CD8-positive, alpha-beta memory T cell (primary cell): ENCODE results near the gene PIK3AP1. TPM values are rescaled to one million over a fixed set of nuclear protein-coding genes. Genes with fewer than 3 reads are reported as not detected.
"Not testable (repeated sequence)": the region's sequence is repeated elsewhere in the genome, so short reads cannot be mapped to it uniquely, and the experiment has no call there.

Experiments used
- CTCF ChIA-PET: fragments of 350-600 bp; sonication (Branson Sonifier 250); formaldehyde crosslinking; loops from one replicate; lab custom pipeline; 2021; ENCODE audit warnings: antibody characterized with exemption; lab: Charles Lee
- POLR2A ChIA-PET: fragments of 350-600 bp; sonication (Branson Sonifier 250); formaldehyde crosslinking; loops from one replicate; lab custom pipeline; 2021; ENCODE audit warnings: antibody characterized with exemption; lab: Charles Lee
- DNase-seq, 5 donors: peaks; one replicate each; pipeline versions ENCODE4 v3.0.0 to v3.0.0-alpha.2; 2020 to 2022; ENCODE audit warnings: mixed read lengths in 1 of 5
- H3K27ac ChIP-seq: one replicate; pipeline ENCODE4 v1.7.0; 2013; ENCODE audit warnings: low read depth, mild to moderate bottlenecking, low read length, moderate library complexity
- H3K27me3 ChIP-seq: 2 replicates; pipeline ENCODE4 v1.7.0; 2013; ENCODE audit warnings: low read length, mild to moderate bottlenecking; ENCODE audit not compliant: insufficient read depth, poor library complexity, severe bottlenecking
- H3K36me3 ChIP-seq: 2 replicates; pipeline ENCODE4 v1.7.0; 2013; ENCODE audit warnings: mild to moderate bottlenecking, low read length, moderate library complexity; ENCODE audit not compliant: insufficient read depth
- H3K4me1 ChIP-seq: 2 replicates; pipeline ENCODE4 v1.7.0; 2013; ENCODE audit warnings: mild to moderate bottlenecking, low read length, moderate library complexity; ENCODE audit not compliant: insufficient read depth
- H3K4me3 ChIP-seq: 2 replicates; pipeline ENCODE4 v1.7.0; 2013; ENCODE audit warnings: mild to moderate bottlenecking, low read length
- H3K9me3 ChIP-seq: 2 replicates; pipeline ENCODE4 v1.7.0; 2013; ENCODE audit warnings: mild to moderate bottlenecking, low read length
- H3K27ac Mint-ChIP-seq, 8 donors: one replicate each; pipeline ENCODE4 v1.8.0; 2020 to 2021; ENCODE audit warnings: mixed read lengths in 8 of 8, mild to moderate bottlenecking in 6 of 8, inconsistent platforms in 3 of 8, moderate library complexity in 3 of 8
- H3K27me3 Mint-ChIP-seq, 2 donors: one replicate each; pipeline ENCODE4 v1.8.0; 2020 to 2021; ENCODE audit warnings: mixed read lengths in 2 of 2, mild to moderate bottlenecking in 1 of 2, moderate library complexity in 1 of 2
- H3K36me3 Mint-ChIP-seq, 3 donors: one replicate each; pipeline ENCODE4 v1.8.0; 2020 to 2021; ENCODE audit warnings: mixed read lengths in 3 of 3, inconsistent platforms in 1 of 3, mild to moderate bottlenecking in 1 of 3
- H3K4me1 Mint-ChIP-seq, 3 donors: one replicate each; pipeline ENCODE4 v1.8.0; 2020 to 2021; ENCODE audit warnings: mixed read lengths in 3 of 3, inconsistent platforms in 1 of 3, mild to moderate bottlenecking in 1 of 3
- H3K4me3 Mint-ChIP-seq, 7 donors: one replicate each; pipeline ENCODE4 v1.8.0; 2020 to 2021; ENCODE audit warnings: mixed read lengths in 7 of 7, mild to moderate bottlenecking in 6 of 7, moderate library complexity in 4 of 7, inconsistent platforms in 2 of 7
- H3K9me3 Mint-ChIP-seq, 5 donors: one replicate each; pipeline ENCODE4 v1.8.0; 2020 to 2022; ENCODE audit warnings: mixed read lengths in 5 of 5, mild to moderate bottlenecking in 3 of 5, moderate library complexity in 2 of 5, inconsistent platforms in 1 of 5
- polyA plus RNA-seq: library from polyadenylated mRNA; unstranded; fragments of 300-500 nt; fragmentation: Illumina TruSeq; gene quantifications from one replicate; pipeline ENCODE4 v1.2.3, GENCODE V29; 2021
- total RNA-seq, 2 experiments: library from RNA; stranded (reverse); gene quantifications; one replicate each; pipeline ENCODE4 v1.2.3, GENCODE V29; 2021

PIK3AP1 gene
- total and polyA plus RNA-seq, 3 experiments from 2014 or later, result 5.7 to 37.0 (median 6.7) TPM

DNA sequence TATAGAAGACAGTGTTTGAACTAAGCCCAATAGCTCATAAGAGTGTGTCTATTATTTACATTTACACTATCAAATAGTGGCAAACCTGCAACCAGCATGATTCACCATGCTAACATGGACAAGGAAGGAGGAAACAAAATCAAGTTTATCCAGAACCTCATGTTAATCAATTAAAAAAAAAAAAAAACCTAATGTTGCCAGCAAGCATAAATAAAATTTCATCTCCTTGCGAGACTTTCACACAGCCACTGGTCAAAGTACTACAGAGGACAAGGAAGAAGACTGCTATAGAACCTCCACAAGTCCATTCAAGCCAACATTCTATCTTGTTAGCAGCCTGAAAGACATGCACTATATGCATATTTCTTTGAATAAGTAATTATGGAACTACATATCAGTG is 143.2 kb downstream of the PIK3AP1 start:
- Histone ChIP-seq H3K4me3 (no peak overlapping the region), H3K4me1 (peaks cover 40% of the 10 kb centered on the region), H3K36me3 (peaks cover 4% of the 10 kb centered on the region), H3K27ac (no peak overlapping the region), H3K9me3 (no peaks in the 10 kb centered on the region), H3K27me3 (no peaks in the 10 kb centered on the region)
- Mint-ChIP-seq H3K27me3 (no peaks in the 10 kb centered on the region), H3K9me3 (no peaks in the 10 kb centered on the region), H3K4me1 (peaks cover 69 to 92% (median 91%) of the 10 kb centered on the region in 3 donors), H3K4me3 (peak overlapping the region in 1 of 7 donors; percentile 9), H3K36me3 (peaks cover 10 to 54% (median 18%) of the 10 kb centered on the region in 3 donors), H3K27ac (peak overlapping the region in 4 of 8 donors; percentile 6 to 54 (median 12))
- ChIA-PET POLR2A (no interaction called here), CTCF (no interaction called here)
- DNase-seq, result no peak

DNA sequence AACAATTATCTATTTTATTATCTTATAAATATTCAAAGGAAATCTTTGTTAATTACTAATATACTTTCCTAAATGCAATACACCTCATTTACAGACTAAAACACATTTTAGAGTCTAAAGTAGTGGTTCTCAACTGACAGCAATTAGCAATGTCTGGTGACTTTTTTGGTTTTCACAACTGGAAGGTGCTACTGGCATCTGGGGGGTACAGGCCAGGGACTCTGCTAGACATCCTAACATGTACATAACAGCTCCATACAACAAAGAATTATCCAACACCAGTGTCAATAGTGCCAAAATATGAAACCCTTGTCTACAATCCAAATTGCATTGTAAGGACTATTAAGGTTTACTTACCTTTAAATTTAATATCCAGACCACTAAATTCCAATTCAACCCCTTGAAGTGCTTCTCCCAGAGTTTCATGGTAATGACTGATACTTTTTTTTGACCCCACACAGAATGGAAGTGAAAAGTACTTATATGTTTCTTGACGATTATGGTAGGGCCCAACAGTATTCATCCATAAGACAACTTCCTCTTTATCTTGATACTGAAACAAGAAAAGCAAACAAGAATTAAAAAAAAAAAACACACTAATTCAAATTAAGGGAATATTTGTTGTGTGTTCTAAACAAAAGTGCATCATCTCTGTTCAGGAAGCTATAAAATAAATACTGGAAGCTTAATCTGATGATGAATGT is 143.9 kb downstream of the PIK3AP1 start:
- Histone ChIP-seq H3K27ac (no peak overlapping the region), H3K4me3 (no peak overlapping the region), H3K9me3 (no peaks in the 10 kb centered on the region), H3K36me3 (peaks cover 4% of the 10 kb centered on the region), H3K4me1 (peaks cover 33% of the 10 kb centered on the region), H3K27me3 (no peaks in the 10 kb centered on the region)
- Mint-ChIP-seq H3K4me1 (peaks cover 69 to 92% (median 91%) of the 10 kb centered on the region in 3 donors), H3K27me3 (no peaks in the 10 kb centered on the region), H3K27ac (peak overlapping the region in 2 of 8 donors; percentile 8 to 16), H3K9me3 (no peaks in the 10 kb centered on the region), H3K4me3 (peak overlapping the region in 3 of 7 donors; percentile 2 to 9 (median 9)), H3K36me3 (peaks cover 10 to 60% (median 23%) of the 10 kb centered on the region in 3 donors)
- POLR2A ChIA-PET, result no interaction called here
- CTCF ChIA-PET, result no interaction called here
- no peak for DNase-seq

- POLR2A ChIA-PET, H3K36me3 ChIP-seq, CTCF ChIA-PET, H3K4me3 Mint-ChIP-seq, H3K4me3 ChIP-seq, H3K27me3 Mint-ChIP-seq, H3K27ac ChIP-seq, H3K9me3 ChIP-seq, H3K27me3 ChIP-seq, H3K9me3 Mint-ChIP-seq, DNase-seq: not testable (repeated sequence)
- Mint-ChIP-seq H3K36me3 (peaks cover 10 to 61% (median 21%) of the 10 kb centered on the region in 3 donors), H3K27ac (peak overlapping the region in 1 of 8 donors; percentile 61), H3K4me1 (peaks cover 69 to 91% (median 90%) of the 10 kb centered on the region in 3 donors)
- peaks cover 18% of the 10 kb centered on the region for H3K4me1 ChIP-seq
Observed at GRCh38 chr10:96574564-96574963, 145.8 kb downstream of the PIK3AP1 start.

DNA sequence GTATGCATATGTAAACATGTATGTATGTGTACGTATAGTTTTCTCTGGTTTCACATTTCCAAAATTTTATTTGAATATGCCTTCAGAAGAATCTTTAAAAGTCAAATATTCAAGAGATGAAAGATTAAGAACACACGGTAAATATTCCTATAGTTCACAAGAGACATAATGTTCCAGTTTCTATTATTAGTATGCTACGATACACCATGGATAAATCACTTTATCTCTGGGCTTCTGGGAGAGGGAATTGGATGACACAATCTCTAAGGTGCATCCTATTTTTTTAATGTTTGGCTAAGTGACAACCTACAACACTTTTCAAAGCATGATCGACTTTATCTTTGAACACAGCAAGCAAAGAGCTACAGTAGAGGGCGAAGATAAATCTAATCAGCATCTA is 147.3 kb downstream of the PIK3AP1 start:
- Histone ChIP-seq H3K4me1 (peaks cover 16% of the 10 kb centered on the region), H3K27me3 (no peaks in the 10 kb centered on the region), H3K9me3 (no peaks in the 10 kb centered on the region), H3K36me3 (peaks cover 4% of the 10 kb centered on the region), H3K4me3 (no peak overlapping the region), H3K27ac (no peak overlapping the region)
- no peaks in the 10 kb centered on the region for H3K27me3 Mint-ChIP-seq
- H3K27ac Mint-ChIP-seq, result no peak overlapping the region
- POLR2A ChIA-PET, result no interaction called here
- H3K4me1 Mint-ChIP-seq, result peaks cover 70 to 91% (median 90%) of the 10 kb centered on the region in 3 donors
- no peaks in the 10 kb centered on the region for H3K9me3 Mint-ChIP-seq
- CTCF ChIA-PET, result interaction anchor here (1.3 kb wide), 1 partner anchor 11 kb away, joined by 3 read pairs; no protein-coding TSS in a partner anchor
- H3K36me3 Mint-ChIP-seq, result peaks cover 10 to 70% (median 23%) of the 10 kb centered on the region in 3 donors
- H3K4me3 Mint-ChIP-seq, result no peak overlapping the region
- no peak for DNase-seq

DNA sequence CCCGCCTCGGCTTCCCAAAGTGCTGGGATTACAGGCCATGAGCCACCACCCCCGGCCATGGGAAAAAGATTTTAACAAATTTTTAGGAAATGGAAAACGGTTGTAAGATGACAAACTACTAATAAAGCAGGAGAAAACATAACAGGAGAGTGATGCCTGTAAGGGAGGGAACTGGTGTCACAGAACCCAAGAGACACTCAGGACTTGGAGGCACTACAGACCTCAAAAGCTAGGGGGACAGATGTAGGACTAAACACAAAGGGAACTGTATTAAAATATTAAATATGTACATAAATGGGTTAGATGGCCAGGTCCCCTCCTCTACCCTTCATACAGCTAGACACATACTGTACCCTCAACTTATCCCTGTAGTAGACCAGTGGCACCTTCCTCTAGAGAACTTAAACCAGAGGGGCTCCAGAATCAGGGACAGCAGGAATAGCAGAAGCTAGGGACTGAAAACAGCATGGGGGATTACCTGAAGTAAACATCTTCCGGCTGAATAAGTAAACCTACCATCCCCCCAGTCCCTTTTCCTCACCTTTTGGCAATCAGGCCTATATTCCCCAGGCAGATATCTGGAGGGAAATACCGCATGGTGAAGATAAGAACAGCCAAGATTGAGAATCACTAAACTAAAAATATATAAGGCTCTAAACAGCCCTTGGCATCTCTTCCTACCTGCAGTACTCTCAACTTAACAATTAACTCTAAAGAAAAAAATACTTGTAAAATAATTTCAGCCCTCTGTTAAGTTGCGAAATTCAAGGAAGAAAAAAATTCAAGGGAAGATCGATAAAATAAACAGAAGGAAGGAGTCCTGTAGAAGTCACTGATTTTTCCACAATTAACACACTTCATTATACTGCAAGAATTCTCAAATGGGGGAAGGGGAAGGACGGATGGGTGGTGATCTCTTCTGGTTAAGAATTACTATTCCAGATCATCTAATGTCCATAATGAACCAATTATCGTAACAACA is 149.0 kb downstream of the PIK3AP1 start:
- no peak overlapping the region for H3K4me3 ChIP-seq
- POLR2A ChIA-PET, result no interaction called here
- H3K36me3 Mint-ChIP-seq, result peaks cover 10 to 78% (median 20%) of the 10 kb centered on the region in 3 donors
- H3K36me3 ChIP-seq, result peaks cover 4% of the 10 kb centered on the region
- peaks cover 7% of the 10 kb centered on the region for H3K4me1 ChIP-seq
- peaks cover 69 to 91% (median 88%) of the 10 kb centered on the region in 3 donors for H3K4me1 Mint-ChIP-seq
- no peaks in the 10 kb centered on the region for H3K27me3 Mint-ChIP-seq
- no peak overlapping the region for H3K4me3 Mint-ChIP-seq
- CTCF ChIA-PET, result interaction anchor here (1.3 kb wide), 1 partner anchor 9 kb away, joined by 3 read pairs; no protein-coding TSS in a partner anchor
- H3K9me3 ChIP-seq, result no peaks in the 10 kb centered on the region
- DNase-seq, result no peak
- no peak overlapping the region for H3K27ac ChIP-seq
- no peaks in the 10 kb centered on the region for H3K27me3 ChIP-seq
- H3K27ac Mint-ChIP-seq, result peak overlapping the region in 3 of 8 donors; percentile 7 to 37 (median 35)
- H3K9me3 Mint-ChIP-seq, result no peaks in the 10 kb centered on the region

GRCh38 chr10:96570511-96570910 is 149.8 kb downstream of the PIK3AP1 start:
- POLR2A ChIA-PET, result no interaction called here
- no peak overlapping the region for H3K27ac Mint-ChIP-seq
- CTCF ChIA-PET, result interaction anchor here (1.2 kb wide), 1 partner anchor 640 kb away, joined by 3 read pairs; no protein-coding TSS in a partner anchor
- no peaks in the 10 kb centered on the region for H3K9me3 ChIP-seq
- H3K4me3 ChIP-seq, result no peak overlapping the region
- peaks cover 10 to 76% (median 20%) of the 10 kb centered on the region in 3 donors for H3K36me3 Mint-ChIP-seq
- H3K4me1 ChIP-seq, result peaks cover 10% of the 10 kb centered on the region
- no peaks in the 10 kb centered on the region for H3K27me3 Mint-ChIP-seq
- H3K9me3 Mint-ChIP-seq, result no peaks in the 10 kb centered on the region
- H3K36me3 ChIP-seq, result peaks cover 4% of the 10 kb centered on the region
- no peaks in the 10 kb centered on the region for H3K27me3 ChIP-seq
- H3K4me3 Mint-ChIP-seq, result no peak overlapping the region
- H3K27ac ChIP-seq, result no peak overlapping the region
- peaks cover 73 to 91% (median 90%) of the 10 kb centered on the region in 3 donors for H3K4me1 Mint-ChIP-seq
- no peak for DNase-seq

DNA sequence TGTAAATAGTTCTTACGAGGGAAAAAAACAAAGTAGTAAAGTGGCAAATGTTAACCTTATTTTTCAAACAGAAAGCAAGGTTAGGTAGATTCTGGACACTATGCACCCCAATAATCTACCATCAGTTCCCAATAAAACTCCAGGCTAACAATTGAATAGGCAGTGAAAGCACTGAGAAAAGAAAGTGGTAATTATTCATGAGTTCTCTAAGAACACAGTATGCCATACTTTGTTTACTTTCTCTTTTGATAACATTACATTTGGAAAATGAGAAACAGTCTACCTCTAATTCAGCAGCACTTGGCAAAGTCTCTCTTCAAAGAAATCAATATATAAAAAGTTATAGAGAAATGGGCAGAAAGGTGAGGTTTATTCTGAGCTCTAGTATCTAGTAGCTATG is 151.9 kb downstream of the PIK3AP1 start:
- no peaks in the 10 kb centered on the region for H3K27me3 Mint-ChIP-seq
- POLR2A ChIA-PET, result no interaction called here

More for the DNA sequence above, 151.9 kb downstream of the PIK3AP1 start:
- Mint-ChIP-seq H3K27ac (peak overlapping the region in 4 of 8 donors; percentile 6 to 68 (median 38)), H3K4me1 (peaks cover 61 to 79% (median 78%) of the 10 kb centered on the region in 3 donors), H3K36me3 (peaks cover 4 to 74% (median 10%) of the 10 kb centered on the region in 3 donors), H3K9me3 (no peaks in the 10 kb centered on the region), H3K4me3 (no peak overlapping the region)
- Histone ChIP-seq H3K27me3 (no peaks in the 10 kb centered on the region), H3K4me1 (peaks cover 10% of the 10 kb centered on the region), H3K9me3 (no peaks in the 10 kb centered on the region), H3K27ac (no peak overlapping the region), H3K4me3 (no peak overlapping the region), H3K36me3 (peaks cover 4% of the 10 kb centered on the region)
- CTCF ChIA-PET, result no interaction called here
- DNase-seq, result no peak
